IPS-15b (cell line): ENCODE data around the gene VPS39.

ENCODE experiments used
- H3K27me3 ChIP-seq: one replicate; pipeline ENCODE4 v1.6.1; 2013; ENCODE audit warnings: low read length; ENCODE audit not compliant: control insufficient read depth, insufficient read depth
- H3K36me3 ChIP-seq: one replicate; pipeline ENCODE4 v1.6.1; 2013; ENCODE audit warnings: low read length; ENCODE audit not compliant: control insufficient read depth, insufficient read depth
- H3K4me1 ChIP-seq: one replicate; pipeline ENCODE4 v1.6.1; 2013; ENCODE audit warnings: mild to moderate bottlenecking, low read length; ENCODE audit not compliant: control insufficient read depth, insufficient read depth
- H3K4me3 ChIP-seq: one replicate; pipeline ENCODE4 v1.5.1; 2013; ENCODE audit warnings: low read depth, low read length
- H3K9ac ChIP-seq: one replicate; pipeline ENCODE4 v1.6.1; 2013; ENCODE audit warnings: low read depth, mild to moderate bottlenecking, low read length
- H3K9me3 ChIP-seq: one replicate; pipeline ENCODE4 v1.6.1; 2013; ENCODE audit warnings: mild to moderate bottlenecking, low read length; ENCODE audit not compliant: control insufficient read depth, insufficient read depth

Gene VPS39

DNA sequence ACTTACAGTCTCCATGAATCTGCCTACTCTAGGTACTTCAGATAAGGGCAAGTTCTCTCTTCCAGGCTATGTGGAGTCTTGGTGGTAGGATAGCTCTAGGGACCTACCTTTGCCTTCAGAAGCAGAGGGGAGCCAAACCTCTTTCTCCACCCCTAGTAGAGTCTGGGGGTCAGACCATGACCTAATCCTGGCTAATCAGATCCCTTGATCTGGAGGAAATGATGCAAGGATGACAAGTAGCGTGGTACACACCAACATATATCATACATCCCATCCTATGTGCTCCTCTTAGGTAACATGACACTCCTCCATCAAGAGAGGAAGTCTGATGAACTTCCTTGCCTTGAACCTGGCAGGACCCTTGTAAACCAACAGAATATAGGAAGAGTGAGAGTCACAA, 36.3 kb downstream of the VPS39 start:
- no peaks in the 10 kb centered on the region for H3K9me3 ChIP-seq
- H3K36me3 ChIP-seq = peaks cover 35% of the 10 kb centered on the region
- H3K9ac ChIP-seq = no peak overlapping the region
- H3K4me1 ChIP-seq = no peaks in the 10 kb centered on the region
- H3K4me3 ChIP-seq = no peak overlapping the region
- H3K27me3 ChIP-seq = no peaks in the 10 kb centered on the region

DNA sequence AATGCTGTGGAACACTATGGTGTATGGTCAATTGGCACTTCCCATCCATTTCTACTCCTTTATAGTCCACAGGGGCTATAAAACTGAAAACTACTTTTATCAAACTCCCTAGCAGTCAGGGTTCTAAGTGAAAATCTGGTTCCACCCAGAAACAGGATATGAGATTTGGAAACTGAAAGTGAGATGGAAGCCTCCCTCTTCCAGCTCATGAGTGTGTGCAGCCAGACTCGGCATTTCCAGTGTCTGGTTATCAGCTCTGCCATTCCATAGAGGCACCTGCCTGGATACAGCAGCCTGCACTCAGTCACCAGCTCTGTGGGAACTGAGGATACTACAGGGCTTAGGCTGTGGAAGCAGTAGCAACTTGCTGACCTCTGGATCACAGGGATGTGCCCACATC, 37.0 kb downstream of the VPS39 start:
- Histone ChIP-seq H3K9ac (no peak overlapping the region), H3K27me3 (no peaks in the 10 kb centered on the region), H3K4me1 (no peaks in the 10 kb centered on the region), H3K36me3 (peaks cover 39% of the 10 kb centered on the region), H3K9me3 (no peaks in the 10 kb centered on the region), H3K4me3 (no peak overlapping the region)

DNA sequence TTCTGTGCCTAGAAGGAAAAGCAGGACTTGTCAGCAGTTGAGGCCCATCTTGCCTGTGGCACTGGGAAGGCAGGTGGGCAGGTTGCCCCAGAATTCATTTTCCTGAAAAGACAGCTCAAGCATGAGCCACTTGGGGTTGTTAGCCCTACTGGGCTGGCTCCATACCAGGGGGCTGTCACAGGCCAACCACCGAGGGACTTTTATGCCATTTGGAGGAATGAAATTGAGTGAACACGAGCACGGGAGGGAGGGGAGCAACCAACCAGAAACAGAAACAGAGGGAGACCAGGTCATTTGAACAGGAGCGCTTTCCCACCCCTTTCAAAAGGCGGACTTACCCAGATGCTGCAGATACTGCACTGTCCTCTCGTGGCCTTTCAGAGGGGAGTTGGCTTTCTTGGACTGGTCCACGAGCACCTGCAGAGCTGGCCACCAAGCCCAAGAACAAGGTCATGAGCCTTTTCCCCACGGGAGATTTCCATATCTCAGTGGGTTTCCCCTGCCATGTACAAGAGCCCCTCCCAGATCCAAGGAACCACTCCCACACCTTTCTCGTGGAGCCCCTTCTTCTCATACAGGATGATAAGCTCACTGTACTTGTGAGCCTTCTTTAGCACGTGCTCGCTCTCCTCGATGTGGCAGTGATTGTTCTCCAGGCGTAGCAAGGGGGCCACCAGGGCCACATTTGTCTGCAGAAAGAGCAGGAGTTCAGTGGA, 41.7 kb downstream of the VPS39 start:
- Histone ChIP-seq H3K9me3 (no peaks in the 10 kb centered on the region), H3K4me3 (no peak overlapping the region), H3K36me3 (peaks cover 57% of the 10 kb centered on the region), H3K9ac (no peak overlapping the region), H3K27me3 (no peaks in the 10 kb centered on the region), H3K4me1 (no peaks in the 10 kb centered on the region)

DNA sequence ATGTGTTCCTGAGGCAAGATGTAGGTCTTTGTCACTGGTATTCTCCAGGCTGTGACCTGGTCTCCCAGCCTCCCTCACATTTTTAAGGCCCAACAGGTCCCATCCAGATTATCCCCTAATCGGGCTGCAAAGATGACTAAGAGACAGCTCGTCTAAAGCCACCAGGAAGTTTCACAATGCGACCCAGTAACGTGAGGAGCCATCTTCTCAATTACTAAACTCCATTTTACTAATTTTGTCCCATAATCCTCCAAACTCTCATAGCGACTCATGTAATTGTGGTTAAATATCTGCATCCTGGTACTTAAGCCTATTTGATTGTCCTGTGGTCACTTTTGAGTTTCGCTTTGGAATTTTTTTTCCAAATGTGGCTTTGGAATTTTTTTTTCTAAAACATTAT, 43.0 kb downstream of the VPS39 start:
- Histone ChIP-seq H3K9me3 (no peaks in the 10 kb centered on the region), H3K9ac (no peak overlapping the region), H3K4me1 (no peaks in the 10 kb centered on the region), H3K27me3 (no peaks in the 10 kb centered on the region), H3K4me3 (no peak overlapping the region), H3K36me3 (peaks cover 60% of the 10 kb centered on the region)

DNA sequence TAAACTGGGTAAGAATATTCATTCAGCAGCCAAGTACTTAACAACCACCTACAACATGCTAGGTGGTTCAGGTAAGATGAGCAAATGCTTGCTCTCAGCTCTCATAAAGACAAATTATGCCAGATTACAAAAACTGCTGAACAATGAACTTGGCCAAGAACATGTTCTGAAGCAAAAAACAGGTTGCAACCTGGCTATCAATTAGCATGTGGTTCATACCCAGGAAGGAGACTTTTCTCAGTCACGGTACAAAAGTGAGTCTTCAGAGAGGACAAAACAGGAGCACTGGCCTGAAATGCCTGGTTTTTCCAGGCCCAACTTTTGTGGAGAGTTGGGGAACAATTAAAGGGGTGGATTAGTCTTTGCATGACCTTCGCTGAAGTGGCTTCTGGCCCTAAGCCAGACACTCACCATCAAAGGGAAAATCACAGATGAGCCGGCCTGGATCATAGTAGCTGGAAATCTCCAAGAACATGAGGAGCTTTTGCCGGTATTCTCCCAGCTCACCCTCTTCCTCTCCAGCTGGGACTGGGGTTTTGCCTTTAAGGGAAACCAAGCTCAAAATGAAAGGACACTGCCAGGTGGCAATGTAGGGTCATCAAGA, 44.1 kb downstream of the VPS39 start:
- peaks cover 65% of the 10 kb centered on the region for H3K36me3 ChIP-seq
- no peaks in the 10 kb centered on the region for H3K4me1 ChIP-seq
- H3K9me3 ChIP-seq = no peaks in the 10 kb centered on the region
- H3K9ac ChIP-seq = no peak overlapping the region
- no peaks in the 10 kb centered on the region for H3K27me3 ChIP-seq
- H3K4me3 ChIP-seq = no peak overlapping the region

DNA sequence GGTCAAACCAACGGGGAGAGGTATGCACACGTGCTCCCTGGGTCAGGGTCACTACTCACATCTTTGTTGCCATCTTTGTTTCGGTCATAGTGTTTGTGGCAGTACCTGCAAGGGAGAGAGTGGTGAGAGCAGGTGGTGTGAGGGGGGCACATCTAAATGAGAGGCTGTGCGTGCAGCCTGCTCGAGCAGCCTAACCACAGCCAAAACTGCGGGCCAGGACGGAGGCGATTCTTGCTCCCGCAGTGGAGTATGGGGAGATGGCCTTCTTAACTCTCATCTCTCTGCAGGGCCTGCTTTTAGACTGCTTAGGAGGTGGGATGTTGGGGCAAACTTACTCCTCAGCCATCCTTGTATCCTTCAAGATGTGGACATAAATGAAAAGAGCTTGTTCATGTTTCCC, 44.8 kb downstream of the VPS39 start:
- Histone ChIP-seq H3K9me3 (no peaks in the 10 kb centered on the region), H3K27me3 (no peaks in the 10 kb centered on the region), H3K36me3 (peaks cover 67% of the 10 kb centered on the region), H3K9ac (no peak overlapping the region), H3K4me3 (no peak overlapping the region), H3K4me1 (no peaks in the 10 kb centered on the region)

DNA sequence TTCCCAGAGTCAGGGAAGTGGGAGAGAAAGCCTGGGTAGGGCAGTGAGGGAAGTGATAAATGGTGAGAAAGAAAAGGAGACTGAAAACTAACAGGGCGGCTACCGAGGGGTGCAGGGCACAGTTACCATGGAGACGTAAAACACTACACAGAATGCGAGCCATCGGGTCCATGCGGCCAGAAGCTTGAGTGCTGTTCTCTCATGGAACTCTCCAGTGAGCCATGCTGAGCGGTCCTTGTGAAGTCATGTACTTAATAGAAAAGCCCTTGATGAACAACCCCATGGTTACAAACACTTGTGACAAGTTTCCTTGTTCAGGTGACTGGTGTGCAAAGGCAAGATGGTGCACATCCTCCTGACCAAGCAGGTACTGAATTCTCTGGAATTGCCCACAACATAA, 48.0 kb downstream of the VPS39 start:
- H3K4me1 ChIP-seq = no peaks in the 10 kb centered on the region
- no peaks in the 10 kb centered on the region for H3K9me3 ChIP-seq
- H3K9ac ChIP-seq = no peak overlapping the region
- H3K36me3 ChIP-seq = peaks cover 46% of the 10 kb centered on the region
- no peak overlapping the region for H3K4me3 ChIP-seq
- no peaks in the 10 kb centered on the region for H3K27me3 ChIP-seq

DNA sequence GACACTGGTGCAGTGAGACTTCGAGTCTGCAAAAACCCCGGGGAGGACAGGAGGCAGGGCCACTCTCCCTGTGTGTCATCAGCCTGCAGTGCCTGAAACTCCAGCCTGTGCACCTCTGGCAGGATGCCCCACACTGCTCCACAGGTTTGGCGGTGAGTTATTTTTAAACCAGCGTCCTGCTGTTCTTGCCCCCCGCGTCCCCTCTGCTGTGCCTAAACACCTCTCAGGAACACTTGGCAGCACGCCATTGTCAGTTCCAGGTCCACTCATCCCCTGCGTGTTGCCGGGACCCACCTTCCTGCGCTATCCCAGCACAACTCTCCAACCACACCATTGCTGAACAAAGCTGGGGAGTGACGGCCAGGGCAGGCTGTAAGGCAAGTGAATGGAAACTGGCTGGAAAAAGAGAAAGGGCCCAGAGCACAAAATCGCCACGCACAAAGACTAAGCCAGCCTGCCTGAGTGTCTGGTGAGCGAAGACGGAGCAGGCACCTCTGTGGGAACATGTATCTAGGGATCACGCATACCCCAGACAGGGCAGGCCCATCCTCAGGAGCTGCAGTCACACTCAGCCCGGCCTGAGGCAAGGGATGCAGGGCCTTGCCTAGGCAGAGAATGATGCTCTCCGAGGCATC, 48.6 kb downstream of the VPS39 start:
- Histone ChIP-seq H3K4me1 (no peaks in the 10 kb centered on the region), H3K9me3 (no peaks in the 10 kb centered on the region), H3K4me3 (no peak overlapping the region), H3K36me3 (peaks cover 41% of the 10 kb centered on the region), H3K9ac (no peak overlapping the region), H3K27me3 (no peaks in the 10 kb centered on the region)

DNA sequence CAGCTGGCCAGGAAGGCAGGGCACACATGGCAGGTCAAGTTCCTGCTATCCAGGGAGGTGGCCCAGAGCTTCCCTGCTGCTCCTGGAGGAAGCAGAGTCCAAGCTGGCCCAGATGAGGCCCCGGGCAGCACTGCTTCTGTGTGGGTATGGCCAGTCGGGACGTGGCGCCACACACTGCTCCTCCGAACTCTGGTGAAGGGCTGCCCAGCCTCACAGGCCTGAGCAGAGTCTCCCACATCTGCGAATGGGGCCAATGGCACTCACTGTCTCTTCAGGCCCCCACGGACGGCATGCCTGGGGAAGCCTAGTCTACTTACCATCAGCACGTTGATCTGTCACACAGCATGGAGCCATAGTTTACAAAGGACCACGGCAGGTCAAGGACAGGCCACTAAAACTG, 49.2 kb downstream of the VPS39 start:
- peaks cover 37% of the 10 kb centered on the region for H3K36me3 ChIP-seq
- H3K27me3 ChIP-seq = no peaks in the 10 kb centered on the region
- no peaks in the 10 kb centered on the region for H3K9me3 ChIP-seq
- H3K4me1 ChIP-seq = no peaks in the 10 kb centered on the region
- H3K4me3 ChIP-seq = no peak overlapping the region
- no peak overlapping the region for H3K9ac ChIP-seq

DNA sequence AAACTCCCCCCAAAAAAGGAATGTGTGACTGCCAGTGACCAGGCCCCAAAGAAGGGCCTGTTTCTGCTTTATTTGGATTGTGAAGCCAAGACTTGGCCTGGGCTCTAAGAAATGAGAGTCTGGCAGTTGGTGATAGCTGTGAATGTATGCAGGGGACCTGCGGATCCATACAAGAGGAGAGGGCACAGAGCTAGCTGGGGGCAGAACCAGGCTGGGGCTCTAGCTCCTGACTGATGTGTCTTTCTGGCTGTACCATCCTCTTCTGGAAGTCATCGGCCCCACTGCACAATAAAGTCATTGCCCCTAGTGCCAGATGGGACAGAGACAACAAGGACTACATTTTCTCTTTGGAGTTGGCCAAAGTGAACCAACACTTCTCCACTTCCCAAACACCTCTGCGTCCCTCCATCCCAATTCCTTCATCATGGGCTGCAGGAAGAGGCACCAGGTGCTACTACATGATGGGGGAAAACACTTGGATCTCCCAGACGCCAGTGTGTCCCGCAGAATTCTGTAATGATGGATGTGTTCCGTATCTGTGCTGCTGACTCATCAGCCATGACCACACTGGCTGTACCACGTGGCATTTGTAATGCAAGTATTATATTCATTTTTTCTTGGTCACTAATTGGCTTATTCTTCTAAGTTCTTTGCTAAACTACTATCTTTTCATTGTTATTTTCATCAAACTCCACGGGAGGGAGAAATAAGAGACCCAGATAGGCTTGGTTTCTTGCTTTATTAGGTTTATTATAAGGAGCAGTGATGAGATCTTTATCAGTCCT, 49.9 kb downstream of the VPS39 start:
- Histone ChIP-seq H3K4me1 (no peaks in the 10 kb centered on the region), H3K27me3 (no peaks in the 10 kb centered on the region), H3K9me3 (no peaks in the 10 kb centered on the region), H3K36me3 (peaks cover 31% of the 10 kb centered on the region), H3K4me3 (no peak overlapping the region), H3K9ac (no peak overlapping the region)

DNA sequence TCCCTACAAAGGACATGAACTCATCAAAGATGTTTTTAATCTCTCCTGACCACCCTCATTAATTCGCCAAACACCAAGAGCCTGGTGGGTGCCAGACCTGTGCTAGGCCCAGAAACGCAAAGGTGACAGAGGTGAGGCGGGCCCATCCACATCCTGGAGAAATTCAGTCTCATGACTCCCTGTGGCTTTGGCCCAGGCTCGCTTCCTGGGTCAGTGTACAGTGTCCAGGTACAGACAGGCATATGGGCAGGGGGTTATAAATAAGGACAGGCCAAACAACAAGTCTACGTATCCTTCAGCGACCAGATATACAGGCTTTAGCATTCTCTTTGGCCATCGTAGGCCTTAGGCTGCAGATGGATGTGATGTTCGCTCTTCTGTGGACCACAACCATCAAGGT, 50.7 kb downstream of the VPS39 start:
- H3K9me3 ChIP-seq = no peaks in the 10 kb centered on the region

More for the DNA sequence above, 50.7 kb downstream of the VPS39 start:
- no peaks in the 10 kb centered on the region for H3K27me3 ChIP-seq
- H3K4me1 ChIP-seq = no peaks in the 10 kb centered on the region
- no peak overlapping the region for H3K9ac ChIP-seq
- peaks cover 29% of the 10 kb centered on the region for H3K36me3 ChIP-seq
- no peak overlapping the region for H3K4me3 ChIP-seq
